BLaER1 (cell line): ENCODE data around the gene P2RX2.

Experiments
- H3K27ac ChIP-seq: shearing (Covaris generic); formaldehyde crosslinking; 2 replicates; pipeline ENCODE4 v1.8.1; 2022
- H3K27me3 ChIP-seq: shearing (Covaris generic); formaldehyde crosslinking; 2 replicates; pipeline ENCODE4 v1.8.1; 2022
- H3K36me3 ChIP-seq: shearing (Covaris generic); formaldehyde crosslinking; 2 replicates; pipeline ENCODE4 v1.8.1; 2022
- H3K4me1 ChIP-seq: shearing (Covaris generic); formaldehyde crosslinking; 2 replicates; pipeline ENCODE4 v1.8.1; 2022
- H3K4me2 ChIP-seq: shearing (Covaris generic); formaldehyde crosslinking; 2 replicates; pipeline ENCODE4 v1.8.1; 2022
- H3K4me3 ChIP-seq: shearing (Covaris generic); formaldehyde crosslinking; 2 replicates; pipeline ENCODE4 v1.8.1; 2022
- H3K9ac ChIP-seq: shearing (Covaris generic); formaldehyde crosslinking; 2 replicates; pipeline ENCODE4 v1.8.1; 2022
- H3K9me3 ChIP-seq: shearing (Covaris generic); formaldehyde crosslinking; 2 replicates; pipeline ENCODE4 v1.8.1; 2022
- H4K20me1 ChIP-seq: shearing (Covaris generic); formaldehyde crosslinking; 2 replicates; pipeline ENCODE4 v1.8.1; 2022
- Cebpa-rat ChIP-seq: shearing (Covaris generic); IDR thresholded peaks from 2 replicates; pipeline ENCODE4 v1.8.1; 2022

Gene P2RX2

DNA sequence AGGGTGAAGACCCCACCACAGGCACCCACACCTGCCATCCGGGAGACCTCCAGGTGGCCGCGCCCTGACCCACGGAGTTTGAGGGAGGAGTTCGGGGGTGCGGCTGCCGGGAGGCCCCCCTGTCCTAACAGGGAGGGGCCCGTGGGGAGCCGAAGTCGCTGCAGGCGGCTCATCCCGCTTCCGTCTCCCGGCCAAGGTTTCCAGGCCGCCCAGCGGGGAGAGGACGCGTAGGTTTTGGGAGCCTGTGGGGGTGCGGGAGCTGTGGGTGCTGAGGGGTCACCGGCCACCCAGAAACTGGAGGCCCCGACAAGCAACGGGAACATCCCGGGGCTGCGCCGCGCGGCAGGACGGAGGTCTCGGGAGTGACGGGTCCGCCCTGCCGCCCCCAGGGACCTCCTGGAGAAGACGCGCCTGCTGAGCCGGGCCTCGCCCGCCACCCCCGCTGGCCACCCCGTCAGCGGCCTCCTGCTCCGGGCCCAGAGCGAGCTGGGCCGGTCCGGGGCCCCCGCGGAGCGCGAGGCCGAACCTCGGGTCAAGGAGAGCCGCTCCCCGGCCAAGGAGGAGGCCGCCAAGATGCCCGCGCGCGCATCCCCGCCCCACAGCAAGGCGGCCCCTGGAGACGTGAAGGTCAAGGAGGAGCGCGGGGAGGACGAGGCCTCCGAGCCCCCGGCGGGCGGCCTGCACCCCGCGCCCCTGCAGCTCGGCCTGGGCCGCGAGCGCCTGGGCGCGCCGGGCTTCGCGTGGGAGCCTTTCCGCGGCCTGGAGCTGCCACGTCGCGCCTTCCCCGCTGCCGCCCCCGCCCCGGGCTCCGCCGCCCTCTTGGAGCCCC, 35.8 kb upstream of the P2RX2 start:
- Histone ChIP-seq H3K9me3 (no peaks in the 10 kb centered on the region), H3K27me3 (no peaks in the 10 kb centered on the region), H3K4me2 (no peak overlapping the region), H3K27ac (no peak overlapping the region), H3K36me3 (peaks cover 72% of the 10 kb centered on the region), H4K20me1 (peaks cover 81% of the 10 kb centered on the region), H3K9ac (no peak overlapping the region), H3K4me3 (no peak overlapping the region), H3K4me1 (no peaks in the 10 kb centered on the region)
- no peak for TF ChIP-seq Cebpa-rat

DNA sequence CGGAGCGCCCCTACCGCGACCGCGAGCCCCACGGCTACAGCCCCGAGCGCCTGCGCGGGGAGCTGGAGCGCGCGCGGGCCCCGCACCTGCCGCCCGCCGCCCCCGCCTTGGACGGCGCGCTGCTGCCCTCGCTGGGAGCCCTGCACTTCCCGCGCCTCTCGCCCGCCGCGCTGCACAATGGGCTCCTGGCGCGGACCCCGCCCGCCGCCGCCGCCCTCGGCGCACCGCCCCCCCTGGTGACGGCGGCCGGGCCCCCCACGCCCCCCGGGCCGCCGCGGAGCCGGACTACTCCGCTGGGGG, 35.2 kb upstream of the P2RX2 start:
- TF ChIP-seq Cebpa-rat, result no peak
- Histone ChIP-seq H3K4me1 (no peaks in the 10 kb centered on the region), H3K4me2 (no peak overlapping the region), H3K36me3 (peaks cover 66% of the 10 kb centered on the region), H3K9me3 (no peaks in the 10 kb centered on the region), H3K4me3 (no peak overlapping the region), H3K27ac (no peak overlapping the region), H3K9ac (no peak overlapping the region), H3K27me3 (no peaks in the 10 kb centered on the region), H4K20me1 (peaks cover 75% of the 10 kb centered on the region)

DNA sequence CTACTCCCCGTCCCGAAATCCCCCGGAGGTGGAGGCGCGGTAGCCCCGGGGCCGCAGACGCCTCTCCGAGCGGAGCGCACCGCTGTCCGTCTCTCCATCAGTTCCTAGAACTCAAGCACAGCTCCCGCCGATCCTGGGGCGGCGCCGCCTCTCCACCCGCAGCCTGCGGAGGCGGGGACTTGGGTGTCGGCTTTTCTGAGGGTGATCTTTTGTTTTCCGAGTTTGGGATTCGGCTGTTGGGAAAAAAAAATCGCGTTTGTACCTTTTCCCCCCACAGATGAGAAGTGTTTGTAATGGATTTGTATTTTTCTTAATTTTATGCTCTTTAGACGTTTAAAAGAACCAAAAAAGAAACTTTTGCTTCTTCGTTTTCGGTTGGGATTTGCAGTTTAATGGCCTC, 34.8 kb upstream of the P2RX2 start:
- Histone ChIP-seq H3K27me3 (no peaks in the 10 kb centered on the region), H4K20me1 (peaks cover 71% of the 10 kb centered on the region), H3K4me3 (no peak overlapping the region), H3K9me3 (no peaks in the 10 kb centered on the region), H3K4me1 (no peaks in the 10 kb centered on the region), H3K4me2 (no peak overlapping the region), H3K27ac (no peak overlapping the region), H3K36me3 (peaks cover 62% of the 10 kb centered on the region), H3K9ac (no peak overlapping the region)
- no peak for TF ChIP-seq Cebpa-rat

DNA sequence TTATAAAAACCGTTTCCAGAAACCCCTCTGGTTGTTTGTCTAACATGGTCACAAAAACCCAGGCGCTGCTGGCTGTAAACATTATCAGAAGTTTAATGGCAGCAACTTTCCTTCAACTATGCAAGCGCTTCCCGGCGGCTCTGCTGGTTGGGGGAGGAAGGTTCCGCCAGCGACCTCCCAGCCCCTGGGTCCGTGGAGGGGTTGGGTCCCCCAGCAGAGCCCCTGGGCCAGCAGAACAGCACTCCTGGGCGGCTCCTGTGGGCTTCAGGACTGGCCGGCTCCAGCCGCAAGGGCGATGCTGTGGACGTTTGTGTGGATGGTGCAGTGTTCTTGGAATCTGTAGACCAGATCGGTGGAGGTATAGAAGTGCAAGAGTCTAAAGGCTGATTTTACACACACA, 34.1 kb upstream of the P2RX2 start:
- Histone ChIP-seq H3K4me1 (no peaks in the 10 kb centered on the region), H3K36me3 (peaks cover 55% of the 10 kb centered on the region), H3K4me3 (no peak overlapping the region), H3K27me3 (no peaks in the 10 kb centered on the region), H3K27ac (no peak overlapping the region), H3K9ac (no peak overlapping the region), H3K4me2 (no peak overlapping the region), H4K20me1 (peaks cover 64% of the 10 kb centered on the region), H3K9me3 (no peaks in the 10 kb centered on the region)
- TF ChIP-seq Cebpa-rat, result no peak

- Histone ChIP-seq H3K4me1 (no peaks in the 10 kb centered on the region), H3K4me2 (no peak overlapping the region), H3K36me3 (peaks cover 48% of the 10 kb centered on the region), H3K27ac (no peak overlapping the region), H3K9ac (no peak overlapping the region), H3K4me3 (no peak overlapping the region), H3K9me3 (no peaks in the 10 kb centered on the region), H4K20me1 (peaks cover 57% of the 10 kb centered on the region), H3K27me3 (no peaks in the 10 kb centered on the region)
- no peak for TF ChIP-seq Cebpa-rat
Measured at GRCh38 chr12:132585177-132585576, 33.4 kb upstream of the P2RX2 start.

- H3K4me2 ChIP-seq, result no peak overlapping the region
- no peak overlapping the region for H3K27ac ChIP-seq
- no peak overlapping the region for H3K4me3 ChIP-seq
- H4K20me1 ChIP-seq, result peaks cover 39% of the 10 kb centered on the region
- no peaks in the 10 kb centered on the region for H3K4me1 ChIP-seq
- no peak for TF ChIP-seq Cebpa-rat
- H3K36me3 ChIP-seq, result peaks cover 30% of the 10 kb centered on the region
- H3K9me3 ChIP-seq, result no peaks in the 10 kb centered on the region
- no peak overlapping the region for H3K9ac ChIP-seq
- no peaks in the 10 kb centered on the region for H3K27me3 ChIP-seq
Measured at GRCh38 chr12:132586929-132587328, 31.6 kb upstream of the P2RX2 start.

DNA sequence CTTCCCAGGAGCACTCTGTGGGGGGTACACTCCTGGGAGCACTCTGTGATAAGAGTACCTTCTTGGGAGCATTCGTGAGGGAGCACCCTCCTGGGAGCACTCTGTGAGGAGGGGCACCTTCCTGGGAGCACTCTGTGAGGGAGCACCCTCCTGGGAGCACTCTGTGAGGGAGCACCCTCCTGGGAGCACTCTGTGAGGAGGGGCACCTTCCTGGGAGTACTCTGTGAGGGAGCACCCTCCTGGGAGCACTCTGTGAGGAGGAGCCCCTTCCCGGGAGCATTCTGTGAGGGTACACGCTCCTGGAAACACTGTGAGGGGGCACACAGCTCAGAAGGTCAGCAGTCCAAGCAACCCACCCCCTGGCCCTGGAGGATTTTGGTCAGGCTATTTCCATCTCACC, 30.8 kb upstream of the P2RX2 start:
- Histone ChIP-seq H3K9ac (no peak overlapping the region), H3K4me1 (no peaks in the 10 kb centered on the region), H3K4me3 (no peak overlapping the region), H3K27me3 (no peaks in the 10 kb centered on the region), H3K36me3 (peaks cover 22% of the 10 kb centered on the region), H3K4me2 (no peak overlapping the region), H4K20me1 (peaks cover 32% of the 10 kb centered on the region), H3K9me3 (no peaks in the 10 kb centered on the region), H3K27ac (no peak overlapping the region)
- TF ChIP-seq Cebpa-rat, result no peak

GRCh38 chr12:132588319-132588718, 30.3 kb upstream of the P2RX2 start:
- TF ChIP-seq Cebpa-rat, result no peak
- H3K9ac ChIP-seq, result no peak overlapping the region
- H3K27me3 ChIP-seq, result no peaks in the 10 kb centered on the region
- H3K4me1 ChIP-seq, result no peaks in the 10 kb centered on the region
- H3K4me3 ChIP-seq, result no peak overlapping the region
- H4K20me1 ChIP-seq, result peaks cover 27% of the 10 kb centered on the region
- peaks cover 17% of the 10 kb centered on the region for H3K36me3 ChIP-seq
- no peak overlapping the region for H3K27ac ChIP-seq
- no peak overlapping the region for H3K4me2 ChIP-seq
- H3K9me3 ChIP-seq, result no peaks in the 10 kb centered on the region

DNA sequence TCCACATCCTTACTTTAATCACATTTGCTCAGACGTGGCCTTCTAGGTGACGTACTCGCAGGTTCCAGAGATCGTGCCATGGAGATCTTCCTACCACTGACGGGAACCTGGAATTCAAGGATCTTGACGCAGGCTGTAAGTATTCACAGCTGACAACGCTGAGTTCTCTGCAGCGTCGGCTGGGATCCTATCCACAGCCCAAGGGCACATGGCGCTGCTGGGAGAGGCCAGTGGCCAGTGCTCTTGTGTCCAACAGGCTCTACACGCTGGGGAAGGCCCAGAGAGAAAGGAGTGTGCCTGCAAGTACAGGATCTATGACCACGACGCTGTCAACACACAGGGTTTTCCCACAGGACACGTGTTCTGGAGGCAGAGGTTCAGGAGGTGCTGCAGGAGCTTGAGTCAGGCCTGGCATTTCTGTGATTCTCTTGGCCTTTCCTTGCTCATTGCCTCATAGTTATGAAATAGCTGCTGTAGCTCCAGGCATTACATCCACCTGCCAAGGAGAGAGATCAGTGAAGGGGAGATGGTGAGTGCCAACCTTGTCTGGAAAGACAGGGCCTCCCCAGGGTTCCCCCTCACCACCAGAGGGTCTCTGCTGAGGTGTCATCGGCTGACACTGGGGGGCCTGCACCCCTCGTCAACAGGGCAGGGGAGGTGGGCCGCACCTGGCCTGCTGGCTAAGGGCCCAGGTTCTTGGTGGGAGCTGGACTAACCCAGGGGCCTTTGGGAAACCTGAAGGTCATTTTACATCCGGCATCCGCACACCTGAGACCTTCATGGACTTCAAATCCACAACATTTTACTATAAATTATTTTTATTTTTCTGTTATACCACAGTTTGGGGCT, 29.5 kb upstream of the P2RX2 start:
- Histone ChIP-seq H3K27me3 (no peaks in the 10 kb centered on the region), H4K20me1 (peaks cover 21% of the 10 kb centered on the region), H3K9me3 (no peaks in the 10 kb centered on the region), H3K36me3 (peaks cover 10% of the 10 kb centered on the region), H3K4me3 (no peak overlapping the region), H3K4me2 (no peak overlapping the region), H3K27ac (no peak overlapping the region), H3K9ac (no peak overlapping the region), H3K4me1 (peaks cover 3% of the 10 kb centered on the region)
- no peak for TF ChIP-seq Cebpa-rat

DNA sequence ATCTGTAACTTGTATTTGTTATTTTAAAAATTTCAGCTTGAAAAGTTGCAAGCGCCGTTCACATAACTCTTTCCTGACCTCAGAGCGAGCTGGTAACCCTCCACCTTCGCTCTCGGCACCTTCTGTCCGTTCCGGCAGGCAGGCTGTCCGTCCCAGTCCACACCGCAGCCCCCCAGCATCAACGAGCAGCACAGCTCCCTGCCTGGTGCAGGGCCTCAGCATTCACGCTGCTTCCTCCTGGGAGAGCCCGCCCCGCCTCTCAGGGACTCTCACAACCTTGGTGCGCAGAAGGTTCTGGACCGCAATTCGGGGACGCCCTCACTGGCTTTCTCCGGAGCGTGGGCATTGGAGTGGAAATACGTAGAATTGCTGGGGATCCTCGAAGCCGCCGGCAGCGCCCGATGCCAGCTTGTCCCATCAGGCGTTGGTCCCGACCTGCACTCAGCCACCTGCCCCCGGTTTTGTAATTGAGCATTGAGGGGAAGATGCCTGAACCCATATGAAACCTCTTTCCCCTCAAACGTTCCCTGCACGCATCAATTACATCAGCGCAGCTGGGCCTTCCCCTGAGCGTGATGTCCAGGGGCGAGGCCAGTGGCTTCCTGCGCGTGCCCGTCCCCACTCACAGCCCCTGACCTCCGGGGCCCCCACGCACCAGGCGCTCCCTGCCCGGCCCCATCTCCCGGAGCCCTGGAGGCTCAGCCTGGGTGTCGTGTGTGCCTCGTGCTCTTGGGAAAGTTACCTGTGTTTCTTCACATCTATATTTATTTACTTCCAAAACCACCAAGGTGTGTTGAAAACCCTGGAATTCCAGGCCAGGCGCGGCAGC, 27.3 kb upstream of the P2RX2 start:
- no peaks in the 10 kb centered on the region for H4K20me1 ChIP-seq
- H3K4me2 ChIP-seq, result no peak overlapping the region
- H3K4me1 ChIP-seq, result peaks cover 6% of the 10 kb centered on the region
- H3K36me3 ChIP-seq, result no peaks in the 10 kb centered on the region
- H3K27me3 ChIP-seq, result no peaks in the 10 kb centered on the region
- no peak overlapping the region for H3K9ac ChIP-seq
- H3K9me3 ChIP-seq, result no peaks in the 10 kb centered on the region
- H3K4me3 ChIP-seq, result no peak overlapping the region
- no peak for TF ChIP-seq Cebpa-rat
- no peak overlapping the region for H3K27ac ChIP-seq
